IMR-90 (cell line): ENCODE data around the gene TFAP2B. TPM values are rescaled to one million over a fixed set of nuclear protein-coding genes. Genes with fewer than 3 reads are reported as not detected.

ENCODE experiments used
- ATAC-seq: fragments of 200-7000 bp; cut with Tn5 transposase; 2 replicates; pipeline ENCODE4 v1.9.1; 2020; ENCODE audit warnings: low read depth, mild to moderate bottlenecking, moderate library complexity
- BruUV-seq: library from RNA; stranded (reverse); fragments of 400-500 nt; replicated peaks from 2 replicates; lab custom pipeline; 2021; lab: Mats Ljungman, UMichigan
- CTCF ChIA-PET: fragments of 300-600 bp; formaldehyde crosslinking; extraction: SDS; loops from one replicate; lab custom pipeline; 2021; ENCODE audit warnings: antibody characterized with exemption; lab: Yijun Ruan, JAX
- POLR2A ChIA-PET: fragments of 300-600 bp; sonication (Branson Sonifier 250); formaldehyde crosslinking; loops from one replicate; lab custom pipeline; 2022; ENCODE audit warnings: antibody characterized with exemption; ENCODE audit not compliant: unreplicated experiment; lab: Charles Lee
- DNase-seq: peaks from one replicate; pipeline ENCODE4 v3.0.0; 2013
- H2AFZ ChIP-seq: replicated peaks from 2 replicates; pipeline ENCODE3; 2013; ENCODE audit warnings: low read length, mild to moderate bottlenecking; ENCODE audit not compliant: poor library complexity
- H2AK5ac ChIP-seq: 2 replicates; pipeline ENCODE4 v1.6.1; 2013; ENCODE audit warnings: low read depth, low read length, inconsistent platforms
- H2AK9ac ChIP-seq: replicated peaks from 2 replicates; pipeline ENCODE3; 2013; ENCODE audit warnings: mild to moderate bottlenecking, low read depth, low read length, moderate library complexity; ENCODE audit not compliant: poor library complexity
- H2BK120ac ChIP-seq: 2 replicates; pipeline ENCODE4 v1.6.1; 2013; ENCODE audit warnings: low read depth, low read length, inconsistent platforms
- H2BK15ac ChIP-seq: 3 replicates; pipeline ENCODE4 v1.6.1; 2013; ENCODE audit warnings: low read depth, low read length, inconsistent platforms
- H2BK20ac ChIP-seq: 2 replicates; pipeline ENCODE4 v1.6.1; 2013; ENCODE audit warnings: low read depth, mild to moderate bottlenecking, inconsistent platforms, low read length, moderate library complexity
- H2BK5ac ChIP-seq: 2 replicates; pipeline ENCODE4 v1.6.1; 2013; ENCODE audit warnings: mild to moderate bottlenecking, low read depth, low read length, inconsistent platforms; ENCODE audit not compliant: poor library complexity, severe bottlenecking
- H3K14ac ChIP-seq: replicated peaks from 2 replicates; pipeline ENCODE4 v1.6.1; 2013; ENCODE audit warnings: low read depth, low read length, inconsistent platforms
- H3K18ac ChIP-seq: 2 replicates; pipeline ENCODE4 v1.6.1; 2013; ENCODE audit warnings: low read depth, low read length, control low read depth
- H3K23ac ChIP-seq: 2 replicates; pipeline ENCODE4 v1.6.1; 2013; ENCODE audit warnings: low read depth, low read length, inconsistent platforms
- H3K27ac ChIP-seq: 2 replicates; pipeline ENCODE4 v1.5.1; 2013; ENCODE audit warnings: mild to moderate bottlenecking, control low read depth, low read length; ENCODE audit not compliant: insufficient read depth
- H3K27me3 ChIP-seq: 2 replicates; pipeline ENCODE4 v1.6.1; 2013; ENCODE audit warnings: low read length; ENCODE audit not compliant: control insufficient read depth, insufficient read depth
- H3K36me3 ChIP-seq: 2 replicates; pipeline ENCODE4 v1.6.1; 2013; ENCODE audit warnings: low read length, mixed read lengths; ENCODE audit not compliant: control insufficient read depth, insufficient read depth
- H3K4ac ChIP-seq: 2 replicates; pipeline ENCODE4 v1.6.1; 2013; ENCODE audit warnings: low read depth, low read length, inconsistent platforms
- H3K4me1 ChIP-seq: 2 replicates; pipeline ENCODE4 v1.6.1; 2013; ENCODE audit warnings: low read length, mixed read lengths; ENCODE audit not compliant: control insufficient read depth, insufficient read depth
- H3K4me2 ChIP-seq: 2 replicates; pipeline ENCODE4 v1.6.1; 2013; ENCODE audit warnings: low read depth, mild to moderate bottlenecking, control low read depth, low read length, moderate library complexity
- H3K4me3 ChIP-seq: 2 replicates; pipeline ENCODE4 v1.5.1; 2013; ENCODE audit warnings: low read depth, mild to moderate bottlenecking, control low read depth, low read length, moderate library complexity; ENCODE audit not compliant: insufficient read depth
- H3K56ac ChIP-seq: 2 replicates; pipeline ENCODE4 v1.6.1; 2013; ENCODE audit warnings: low read length, inconsistent platforms; ENCODE audit not compliant: insufficient read depth; ENCODE audit errors: extremely low read depth
- H3K79me1 ChIP-seq, 2 experiments: 2 replicates each; pipeline ENCODE4 v1.6.1; 2013; ENCODE audit warnings: low read length in 2 of 2, inconsistent platforms in 1 of 2, low read depth in 1 of 2
- H3K9ac ChIP-seq: 2 replicates; pipeline ENCODE4 v1.6.1; 2013; ENCODE audit warnings: low read depth, low read length, control low read depth
- H3K9me1 ChIP-seq: 2 replicates; pipeline ENCODE4 v1.6.1; 2013; ENCODE audit warnings: low read length, inconsistent platforms; ENCODE audit not compliant: insufficient read depth
- H3K9me3 ChIP-seq: 2 replicates; pipeline ENCODE4 v1.6.1; 2013; ENCODE audit warnings: low read length; ENCODE audit not compliant: control insufficient read depth, insufficient read depth
- H4K20me1 ChIP-seq: 2 replicates; pipeline ENCODE4 v1.6.1; 2013; ENCODE audit warnings: low read length, inconsistent platforms; ENCODE audit not compliant: insufficient read depth
- H4K5ac ChIP-seq: 2 replicates; pipeline ENCODE4 v1.6.1; 2013; ENCODE audit warnings: mild to moderate bottlenecking, low read depth, low read length, control low read depth
- H4K8ac ChIP-seq, 2 experiments: 2 replicates each; pipeline ENCODE4 v1.6.1; 2013; ENCODE audit warnings: low read depth in 2 of 2, low read length in 2 of 2, control low read depth in 1 of 2, inconsistent platforms in 1 of 2
- H4K91ac ChIP-seq: 2 replicates; pipeline ENCODE4 v1.6.1; 2013; ENCODE audit warnings: low read depth, low read length, inconsistent platforms; ENCODE audit not compliant: insufficient read depth
- CEBPB ChIP-seq: IDR thresholded peaks from 2 replicates; pipeline ENCODE4 v1.6.1; 2012; ENCODE audit warnings: low read depth, low read length, improper control_type of control experiment
- CHD1 ChIP-seq: IDR thresholded peaks from 2 replicates; pipeline ENCODE4 v1.6.1; 2012; ENCODE audit warnings: low read depth, low read length, improper control_type of control experiment
- FOS ChIP-seq: fragments of 150-350 bp; IDR thresholded peaks from 2 replicates; pipeline ENCODE4 v1.6.1; 2016; ENCODE audit warnings: low read depth, low read length
- MAFK ChIP-seq: IDR thresholded peaks from 2 replicates; pipeline ENCODE4 v1.6.1; 2012; ENCODE audit warnings: low read depth, low read length, improper control_type of control experiment
- MAZ ChIP-seq: IDR thresholded peaks from 2 replicates; pipeline ENCODE4 v1.6.1; 2012; ENCODE audit warnings: low read depth, mild to moderate bottlenecking, low read length, improper control_type of control experiment, moderate library complexity, borderline replicate concordance
- RAD21 ChIP-seq: IDR thresholded peaks from 2 replicates; pipeline ENCODE4 v1.6.1; 2012; ENCODE audit warnings: low read length, improper control_type of control experiment
- RFX5 ChIP-seq: IDR thresholded peaks from 2 replicates; pipeline ENCODE4 v1.8.0; 2012; ENCODE audit warnings: low read depth, mild to moderate bottlenecking, low read length, moderate library complexity
- SMC3 ChIP-seq: fragments of 150-350 bp; IDR thresholded peaks from 2 replicates; pipeline ENCODE4 v1.6.1; 2016; ENCODE audit warnings: low read depth, mild to moderate bottlenecking, antibody characterized with exemption, low read length, moderate library complexity
- WGBS, 2 experiments: methylation state at CpG; one replicate each; pipeline versions ENCODE4 v1.1.5 to v1.1.7; 2013; ENCODE audit warnings: missing lambda C conversion rate in 2 of 2; ENCODE audit not compliant: insufficient read length in 1 of 2; ENCODE audit errors: extremely low coverage in 2 of 2; 5-methylcytosine and 5-hydroxymethylcytosine counted together
- dilution Hi-C: fragments of 300-500 bp; cut with HindIII; formaldehyde crosslinking; loops from one replicate; pipeline ENCODE4 v1.14.3; 2018; ENCODE audit warnings: low sequenced_read_pairs; ENCODE audit not compliant: unreplicated experiment
- in situ Hi-C: fragments of 300-500 bp; cut with MboI; formaldehyde crosslinking; loops from 3 replicates; pipeline ENCODE4 v1.14.3; 2019; ENCODE audit warnings: low sequenced_read_pairs, inconsistent platforms, mixed read lengths
- intact Hi-C: fragments of 100-400 bp; cut with micrococcal nuclease; formaldehyde crosslinking; loops from 2 replicates; pipeline ENCODE4 v1.10.0; 2022
- polyA plus RNA-seq, 3 experiments: library from polyadenylated mRNA; depleted of rRNA; stranded (reverse); fragments of >200 nt; gene quantifications; 2 replicates each; pipeline ENCODE4 v1.2.3, GENCODE V29; 2012; ENCODE audit warnings: low replicate concordance in 1 of 3
- total RNA-seq: library from RNA; depleted of rRNA; stranded (reverse); fragments of >200 nt; gene quantifications from 2 replicates; pipeline ENCODE4 v1.2.3, GENCODE V29; 2012
- TF ChIP-seq, protein P1 (sequence below): fragments of 150-350 bp; IDR thresholded peaks from 2 replicates; pipeline ENCODE4 v1.6.1; 2016; ENCODE audit warnings: low read depth, mild to moderate bottlenecking, low read length, moderate library complexity, borderline replicate concordance
- TF ChIP-seq, protein P2 (sequence below): fragments of 150-350 bp; IDR thresholded peaks from 2 replicates; pipeline ENCODE4 v1.6.1; 2017; ENCODE audit warnings: mild to moderate bottlenecking, antibody characterized with exemption, low read length, low read depth
- TF ChIP-seq, protein P3 (sequence below): conservative IDR thresholded peaks from 2 replicates; pipeline ENCODE4 v1.5.1; 2012; ENCODE audit warnings: mild to moderate bottlenecking, low read depth, low read length, improper control_type of control experiment

Gene TFAP2B
- total and polyA plus RNA-seq, 2 of the 4 experiments (the other 2 are of a cell fraction), result not detected

DNA sequence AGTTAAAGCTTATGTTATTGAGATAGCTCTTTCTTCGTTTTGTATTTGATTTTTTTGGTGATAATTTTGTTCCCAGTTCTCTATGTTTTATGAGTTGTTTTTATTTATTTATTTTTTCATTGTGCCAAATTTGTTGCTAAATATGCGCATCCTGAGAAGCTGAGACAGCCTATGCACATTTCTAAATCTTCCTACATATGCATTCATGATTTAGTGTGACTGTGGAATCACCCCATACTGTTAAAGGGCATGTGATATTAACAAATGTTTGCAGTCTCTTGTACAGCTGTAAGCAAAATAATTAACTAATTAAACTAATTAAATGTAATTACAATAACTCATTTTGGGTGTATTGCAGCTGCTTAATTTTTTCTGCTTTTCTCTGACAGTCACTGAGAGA is 10.4 kb downstream of the TFAP2B start:
- Histone ChIP-seq H4K8ac (no peak overlapping the region), H3K9me3 (no peaks in the 10 kb centered on the region), H2AK9ac (no peak overlapping the region), H2BK20ac (no peak overlapping the region), H2AFZ (no peak overlapping the region), H4K5ac (no peak overlapping the region), H3K9me1 (no peaks in the 10 kb centered on the region), H4K91ac (no peak overlapping the region), H3K79me1 (no peaks in the 10 kb centered on the region), H2BK5ac (no peak overlapping the region), H2AK5ac (no peak overlapping the region), H3K14ac (no peak overlapping the region), H3K9ac (no peak overlapping the region), H3K4ac (no peak overlapping the region), H3K18ac (no peak overlapping the region), H2BK120ac (no peak overlapping the region), H3K4me1 (no peaks in the 10 kb centered on the region), H3K27me3 (peaks cover 16% of the 10 kb centered on the region), H4K20me1 (no peaks in the 10 kb centered on the region), H3K36me3 (no peaks in the 10 kb centered on the region), H3K23ac (no peak overlapping the region), H3K4me2 (no peak overlapping the region), H3K56ac (no peak overlapping the region), H3K27ac (no peak overlapping the region), H3K4me3 (no peak overlapping the region), H2BK15ac (no peak overlapping the region)
- ChIA-PET CTCF (no interaction called here), POLR2A (no interaction called here)
- intact Hi-C loops (no loop called here), in situ Hi-C loops (no loop called here), dilution Hi-C loops (no loop called here)
- BruUV-seq, result no TSS peak
- no peak for TF ChIP-seq RFX5
- TF ChIP-seq, protein P1, sequence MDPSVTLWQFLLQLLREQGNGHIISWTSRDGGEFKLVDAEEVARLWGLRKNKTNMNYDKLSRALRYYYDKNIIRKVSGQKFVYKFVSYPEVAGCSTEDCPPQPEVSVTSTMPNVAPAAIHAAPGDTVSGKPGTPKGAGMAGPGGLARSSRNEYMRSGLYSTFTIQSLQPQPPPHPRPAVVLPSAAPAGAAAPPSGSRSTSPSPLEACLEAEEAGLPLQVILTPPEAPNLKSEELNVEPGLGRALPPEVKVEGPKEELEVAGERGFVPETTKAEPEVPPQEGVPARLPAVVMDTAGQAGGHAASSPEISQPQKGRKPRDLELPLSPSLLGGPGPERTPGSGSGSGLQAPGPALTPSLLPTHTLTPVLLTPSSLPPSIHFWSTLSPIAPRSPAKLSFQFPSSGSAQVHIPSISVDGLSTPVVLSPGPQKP, result no peak
- no peak for TF ChIP-seq CHD1
- no peak for TF ChIP-seq RAD21
- TF ChIP-seq, protein P2, sequence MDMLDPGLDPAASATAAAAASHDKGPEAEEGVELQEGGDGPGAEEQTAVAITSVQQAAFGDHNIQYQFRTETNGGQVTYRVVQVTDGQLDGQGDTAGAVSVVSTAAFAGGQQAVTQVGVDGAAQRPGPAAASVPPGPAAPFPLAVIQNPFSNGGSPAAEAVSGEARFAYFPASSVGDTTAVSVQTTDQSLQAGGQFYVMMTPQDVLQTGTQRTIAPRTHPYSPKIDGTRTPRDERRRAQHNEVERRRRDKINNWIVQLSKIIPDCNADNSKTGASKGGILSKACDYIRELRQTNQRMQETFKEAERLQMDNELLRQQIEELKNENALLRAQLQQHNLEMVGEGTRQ, result no peak
- TF ChIP-seq FOS, result no peak
- no peak for TF ChIP-seq MAZ
- TF ChIP-seq CEBPB, result no peak
- no peak for TF ChIP-seq SMC3
- TF ChIP-seq, protein P3, sequence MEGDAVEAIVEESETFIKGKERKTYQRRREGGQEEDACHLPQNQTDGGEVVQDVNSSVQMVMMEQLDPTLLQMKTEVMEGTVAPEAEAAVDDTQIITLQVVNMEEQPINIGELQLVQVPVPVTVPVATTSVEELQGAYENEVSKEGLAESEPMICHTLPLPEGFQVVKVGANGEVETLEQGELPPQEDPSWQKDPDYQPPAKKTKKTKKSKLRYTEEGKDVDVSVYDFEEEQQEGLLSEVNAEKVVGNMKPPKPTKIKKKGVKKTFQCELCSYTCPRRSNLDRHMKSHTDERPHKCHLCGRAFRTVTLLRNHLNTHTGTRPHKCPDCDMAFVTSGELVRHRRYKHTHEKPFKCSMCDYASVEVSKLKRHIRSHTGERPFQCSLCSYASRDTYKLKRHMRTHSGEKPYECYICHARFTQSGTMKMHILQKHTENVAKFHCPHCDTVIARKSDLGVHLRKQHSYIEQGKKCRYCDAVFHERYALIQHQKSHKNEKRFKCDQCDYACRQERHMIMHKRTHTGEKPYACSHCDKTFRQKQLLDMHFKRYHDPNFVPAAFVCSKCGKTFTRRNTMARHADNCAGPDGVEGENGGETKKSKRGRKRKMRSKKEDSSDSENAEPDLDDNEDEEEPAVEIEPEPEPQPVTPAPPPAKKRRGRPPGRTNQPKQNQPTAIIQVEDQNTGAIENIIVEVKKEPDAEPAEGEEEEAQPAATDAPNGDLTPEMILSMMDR, result no peak
- no peak for TF ChIP-seq MAFK
- no peak for ATAC-seq
- no CpG with 5 or more reads among the region's 2 CpGs for WGBS, 2 experiments
- no peak for DNase-seq
